H9 (cell line): ENCODE measurements around the gene LARP4B. TPM values are rescaled to one million over a fixed set of nuclear protein-coding genes. Genes with fewer than 3 reads are reported as not detected.

Source experiments
- DNase-seq: peaks from one replicate; pipeline ENCODE4 v3.0.0-alpha.2; 2017
- H2AFZ ChIP-seq: one replicate; pipeline ENCODE4 v1.6.1; 2013; ENCODE audit warnings: mild to moderate bottlenecking, low read length, control low read depth, moderate library complexity
- H2AK5ac ChIP-seq: 2 replicates; pipeline ENCODE4 v1.6.1; 2013; ENCODE audit warnings: low read length, control low read depth, mixed read lengths; ENCODE audit not compliant: insufficient read length
- H2BK120ac ChIP-seq: one replicate; pipeline ENCODE4 v1.6.1; 2013; ENCODE audit warnings: low read depth, mild to moderate bottlenecking, low read length, control low read depth, inconsistent platforms; ENCODE audit not compliant: poor library complexity, severe bottlenecking
- H2BK12ac ChIP-seq: 2 replicates; pipeline ENCODE4 v1.6.1; 2013; ENCODE audit warnings: low read length, control low read depth, mixed read lengths, low read depth; ENCODE audit not compliant: insufficient read length
- H2BK15ac ChIP-seq: 2 replicates; pipeline ENCODE4 v1.6.1; 2013; ENCODE audit warnings: low read depth, low read length, control low read depth
- H2BK20ac ChIP-seq: one replicate; pipeline ENCODE4 v1.6.1; 2013; ENCODE audit warnings: low read depth, mild to moderate bottlenecking, low read length, control low read depth, inconsistent platforms; ENCODE audit not compliant: poor library complexity, severe bottlenecking
- H2BK5ac ChIP-seq: 2 replicates; pipeline ENCODE4 v1.6.1; 2013; ENCODE audit warnings: low read length, control low read depth, mixed read lengths; ENCODE audit not compliant: insufficient read length
- H3K14ac ChIP-seq: 2 replicates; pipeline ENCODE4 v1.6.1; 2013; ENCODE audit warnings: low read length, control low read depth; ENCODE audit not compliant: insufficient read depth
- H3K18ac ChIP-seq: 2 replicates; pipeline ENCODE4 v1.6.1; 2013; ENCODE audit warnings: low read depth, mild to moderate bottlenecking, mixed read lengths, low read length, control low read depth; ENCODE audit not compliant: insufficient read length
- H3K23ac ChIP-seq: 2 replicates; pipeline ENCODE4 v1.6.1; 2013; ENCODE audit warnings: low read length, control low read depth, mixed read lengths, low read depth; ENCODE audit not compliant: insufficient read length
- H3K23me2 ChIP-seq: 2 replicates; pipeline ENCODE4 v1.6.1; 2013; ENCODE audit warnings: low read depth, mild to moderate bottlenecking, mixed read lengths, low read length, control low read depth; ENCODE audit not compliant: insufficient read length, poor library complexity, severe bottlenecking
- H3K27ac ChIP-seq: 2 replicates; pipeline ENCODE4 v1.5.1; 2013; ENCODE audit warnings: low read length, control low read depth, mixed read lengths, low read depth; ENCODE audit not compliant: insufficient read length
- H3K27me3 ChIP-seq: 2 replicates; pipeline ENCODE4 v1.6.1; 2013; ENCODE audit warnings: low read length, control low read depth, inconsistent platforms; ENCODE audit not compliant: insufficient read depth
- H3K4ac ChIP-seq: 2 replicates; pipeline ENCODE4 v1.6.1; 2013; ENCODE audit warnings: low read depth, mild to moderate bottlenecking, control low read depth, inconsistent platforms, low read length, moderate library complexity
- H3K4me1 ChIP-seq: 2 replicates; pipeline ENCODE4 v1.6.1; 2013; ENCODE audit warnings: low read length, control low read depth, inconsistent platforms; ENCODE audit not compliant: insufficient read depth
- H3K4me2 ChIP-seq: 2 replicates; pipeline ENCODE4 v1.6.1; 2013; ENCODE audit warnings: low read length, control low read depth, mixed read lengths; ENCODE audit not compliant: insufficient read length, insufficient read depth
- H3K56ac ChIP-seq: 2 replicates; pipeline ENCODE4 v1.6.1; 2013; ENCODE audit warnings: low read depth, mild to moderate bottlenecking, mixed read lengths, low read length, control low read depth; ENCODE audit not compliant: insufficient read length
- H3K79me1 ChIP-seq: 2 replicates; pipeline ENCODE4 v1.6.1; 2013; ENCODE audit warnings: low read depth, mild to moderate bottlenecking, moderate library complexity, low read length, control low read depth, inconsistent platforms; ENCODE audit not compliant: insufficient read depth, poor library complexity, severe bottlenecking
- H3K79me2 ChIP-seq: 2 replicates; pipeline ENCODE4 v1.6.1; 2013; ENCODE audit warnings: low read length, control low read depth, inconsistent platforms; ENCODE audit not compliant: insufficient read depth
- H3K9ac ChIP-seq: 2 replicates; pipeline ENCODE4 v1.6.1; 2013; ENCODE audit warnings: low read length, control low read depth, mixed read lengths; ENCODE audit not compliant: insufficient read length; ENCODE audit errors: extremely low read depth
- H3K9me3 ChIP-seq: one replicate; pipeline ENCODE4 v1.6.1; 2013; ENCODE audit warnings: low read depth, low read length, inconsistent platforms; ENCODE audit not compliant: control insufficient read depth
- H3T11ph ChIP-seq: one replicate; pipeline ENCODE4 v1.6.1; 2013; ENCODE audit warnings: mild to moderate bottlenecking, low read length, control low read depth, inconsistent platforms
- H4K20me1 ChIP-seq: one replicate; pipeline ENCODE4 v1.6.1; 2013; ENCODE audit not compliant: control insufficient read depth, insufficient read length, insufficient read depth
- H4K5ac ChIP-seq: 2 replicates; pipeline ENCODE4 v1.6.1; 2013; ENCODE audit warnings: low read depth, mild to moderate bottlenecking, mixed read lengths, low read length, control low read depth; ENCODE audit not compliant: insufficient read length
- H4K8ac ChIP-seq: replicated peaks from 2 replicates; pipeline ENCODE4 v1.6.1; 2013; ENCODE audit warnings: low read length, control low read depth, mixed read lengths, low read depth; ENCODE audit not compliant: insufficient read length
- H4K91ac ChIP-seq: 2 replicates; pipeline ENCODE4 v1.6.1; 2013; ENCODE audit warnings: low read depth, mild to moderate bottlenecking, moderate library complexity, mixed read lengths, low read length, control low read depth; ENCODE audit not compliant: insufficient read length
- H3K27ac Mint-ChIP-seq, 3 experiments: 2 replicates in 2 of 3; 3 replicates in 1 of 3; pipeline ENCODE4 v1.8.0; 2020 to 2021; ENCODE audit warnings: mixed read lengths in 3 of 3, mild to moderate bottlenecking in 1 of 3, moderate library complexity in 1 of 3
- H3K27me3 Mint-ChIP-seq: 2 replicates; pipeline ENCODE4 v1.8.0; 2021; ENCODE audit warnings: low read depth, mild to moderate bottlenecking, moderate library complexity, mixed read lengths
- H3K36me3 Mint-ChIP-seq, 3 experiments: 2 replicates in 2 of 3; 3 replicates in 1 of 3; pipeline ENCODE4 v1.8.0; 2020 to 2021; ENCODE audit warnings: low read depth in 3 of 3, mixed read lengths in 3 of 3; ENCODE audit not compliant: insufficient read depth in 1 of 3
- H3K4me1 Mint-ChIP-seq, 2 experiments: 2 replicates each; pipeline ENCODE4 v1.8.0; 2020; ENCODE audit warnings: mixed read lengths in 2 of 2
- H3K4me3 Mint-ChIP-seq, 2 experiments: 2 replicates in 1 of 2; 3 replicates in 1 of 2; pipeline ENCODE4 v1.8.0; 2020 to 2021; ENCODE audit warnings: mild to moderate bottlenecking in 2 of 2, mixed read lengths in 2 of 2, moderate library complexity in 1 of 2
- H3K9me3 Mint-ChIP-seq, 2 experiments: 2 replicates in 1 of 2; 3 replicates in 1 of 2; pipeline ENCODE4 v1.8.0; 2020; ENCODE audit warnings: mild to moderate bottlenecking in 2 of 2, mixed read lengths in 2 of 2, moderate library complexity in 1 of 2
- CTCF ChIP-seq: fragments of 200-600 bp; sonication (generic); conservative IDR thresholded peaks from 3 replicates; pipeline ENCODE4 v1.8.0; 2021; ENCODE audit warnings: antibody characterized with exemption, mild to moderate bottlenecking
- WGBS: extraction: QIAGEN DNeasy Blood & Tissue Kit; methylation state at CpG from one replicate; pipeline ENCODE4 v1.1.7; 2013; ENCODE audit warnings: missing lambda C conversion rate, low lambda C conversion rate, mixed read lengths; ENCODE audit not compliant: insufficient read length; ENCODE audit errors: extremely low coverage; 5-methylcytosine and 5-hydroxymethylcytosine counted together
- total RNA-seq: library from RNA; stranded (reverse); gene quantifications from 2 replicates; pipeline ENCODE4 v1.2.1, GENCODE V29; 2021

LARP4B gene
- total RNA-seq, 1 experiment from 2014 or later, result 88.9 TPM

GRCh38 chr10:860519-860918, 71.0 kb downstream of the LARP4B start:
- no peaks in the 10 kb centered on the region; the same call in 1 of the 2 replicates for H3K4me1 ChIP-seq
- H3K56ac ChIP-seq, result no peak overlapping the region
- H3K27ac ChIP-seq, result no peak overlapping the region
- Mint-ChIP-seq H3K27me3 (no peaks in the 10 kb centered on the region), H3K27ac (no peak overlapping the region), H3K4me1 (peaks cover 15 to 23% of the 10 kb centered on the region in 2 experiments), H3K4me3 (no peak overlapping the region), H3K36me3 (peaks cover 47 to 78% (median 59%) of the 10 kb centered on the region in 3 experiments), H3K9me3 (no peaks in the 10 kb centered on the region)
- H3K23me2 ChIP-seq, result no peaks in the 10 kb centered on the region
- H4K5ac ChIP-seq, result no peak overlapping the region
- H2BK15ac ChIP-seq, result no peak overlapping the region
- no peak overlapping the region for H3K23ac ChIP-seq
- H3T11ph ChIP-seq, result no peak overlapping the region
- H4K20me1 ChIP-seq, result peaks cover 4% of the 10 kb centered on the region
- H3K9me3 ChIP-seq, result no peaks in the 10 kb centered on the region
- peaks cover 2% of the 10 kb centered on the region; the same call in 1 of the 2 replicates for H3K79me2 ChIP-seq
- no peak overlapping the region for H3K14ac ChIP-seq
- no peak overlapping the region for H4K8ac ChIP-seq
- H3K79me1 ChIP-seq, result peaks cover 3% of the 10 kb centered on the region
- no CpG with 5 or more reads among the region's 4 CpGs for WGBS
- no peak overlapping the region for H3K4me2 ChIP-seq
- no peak for DNase-seq
- H2BK20ac ChIP-seq, result no peak overlapping the region
- no peak overlapping the region for H3K4ac ChIP-seq
- no peak overlapping the region for H2BK5ac ChIP-seq
- no peak for TF ChIP-seq CTCF
- no peak overlapping the region for H2AFZ ChIP-seq
- H3K18ac ChIP-seq, result no peak overlapping the region
- no peak overlapping the region for H2AK5ac ChIP-seq
- H2BK120ac ChIP-seq, result no peak overlapping the region
- no peaks in the 10 kb centered on the region for H3K27me3 ChIP-seq
- H3K9ac ChIP-seq, result no peak overlapping the region
- H2BK12ac ChIP-seq, result no peak overlapping the region
- no peak overlapping the region for H4K91ac ChIP-seq
